Prostate gland (tissue), 2 donors: ENCODE results near the gene FRMD4A.

Experiments used
- POLR2AphosphoS5 ChIP-seq: sonication (generic); formaldehyde crosslinking; IDR thresholded peaks from one replicate; pipeline ENCODE4 v1.6.1; 2017; ENCODE audit warnings: antibody characterized with exemption
- TF ChIP-seq, protein P1 (sequence below), 4 experiments: fragments of 200-600 bp in 2 of 4; fragments of 450-650 bp in 2 of 4; sonication (generic) in 2 of 4; IDR thresholded peaks; 1 replicate in 3 of 4; 2 replicates in 1 of 4; pipeline ENCODE4 v1.5.1; 2016 to 2019; ENCODE audit warnings: antibody characterized with exemption in 4 of 4, mild to moderate bottlenecking in 2 of 4, moderate library complexity in 2 of 4

DNA sequence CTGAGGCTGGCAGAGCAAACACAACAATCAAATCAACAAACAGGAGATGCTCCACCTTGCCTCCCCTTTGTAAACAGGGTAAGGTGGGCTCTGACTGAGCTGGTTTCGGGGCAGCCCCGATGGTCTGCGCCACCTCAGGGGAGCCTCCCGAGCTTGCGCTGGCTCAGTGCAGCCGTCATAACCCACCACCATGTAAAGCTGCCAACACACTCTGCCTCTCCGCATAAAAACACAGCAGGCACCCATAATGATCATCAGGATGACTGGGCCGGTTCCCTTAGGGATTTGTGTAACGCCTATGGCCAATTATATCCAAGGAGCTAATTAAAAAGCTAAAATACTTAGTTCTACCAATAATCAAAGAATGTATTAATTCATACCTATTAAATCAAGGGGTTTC is 619.4 kb downstream of the FRMD4A start:
- no peak for TF ChIP-seq POLR2AphosphoS5
- TF ChIP-seq, protein P1, sequence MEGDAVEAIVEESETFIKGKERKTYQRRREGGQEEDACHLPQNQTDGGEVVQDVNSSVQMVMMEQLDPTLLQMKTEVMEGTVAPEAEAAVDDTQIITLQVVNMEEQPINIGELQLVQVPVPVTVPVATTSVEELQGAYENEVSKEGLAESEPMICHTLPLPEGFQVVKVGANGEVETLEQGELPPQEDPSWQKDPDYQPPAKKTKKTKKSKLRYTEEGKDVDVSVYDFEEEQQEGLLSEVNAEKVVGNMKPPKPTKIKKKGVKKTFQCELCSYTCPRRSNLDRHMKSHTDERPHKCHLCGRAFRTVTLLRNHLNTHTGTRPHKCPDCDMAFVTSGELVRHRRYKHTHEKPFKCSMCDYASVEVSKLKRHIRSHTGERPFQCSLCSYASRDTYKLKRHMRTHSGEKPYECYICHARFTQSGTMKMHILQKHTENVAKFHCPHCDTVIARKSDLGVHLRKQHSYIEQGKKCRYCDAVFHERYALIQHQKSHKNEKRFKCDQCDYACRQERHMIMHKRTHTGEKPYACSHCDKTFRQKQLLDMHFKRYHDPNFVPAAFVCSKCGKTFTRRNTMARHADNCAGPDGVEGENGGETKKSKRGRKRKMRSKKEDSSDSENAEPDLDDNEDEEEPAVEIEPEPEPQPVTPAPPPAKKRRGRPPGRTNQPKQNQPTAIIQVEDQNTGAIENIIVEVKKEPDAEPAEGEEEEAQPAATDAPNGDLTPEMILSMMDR (IDR thresholded peaks at IDR 0.05) = no peak
